ENCODE data around the gene AKNAD1. TPM values are rescaled to one million over a fixed set of nuclear protein-coding genes. Genes with fewer than 3 reads are reported as not detected.

The AKNAD1 gene
- total RNA-seq, 1 donor from 2014 or later = not detected

DNA sequence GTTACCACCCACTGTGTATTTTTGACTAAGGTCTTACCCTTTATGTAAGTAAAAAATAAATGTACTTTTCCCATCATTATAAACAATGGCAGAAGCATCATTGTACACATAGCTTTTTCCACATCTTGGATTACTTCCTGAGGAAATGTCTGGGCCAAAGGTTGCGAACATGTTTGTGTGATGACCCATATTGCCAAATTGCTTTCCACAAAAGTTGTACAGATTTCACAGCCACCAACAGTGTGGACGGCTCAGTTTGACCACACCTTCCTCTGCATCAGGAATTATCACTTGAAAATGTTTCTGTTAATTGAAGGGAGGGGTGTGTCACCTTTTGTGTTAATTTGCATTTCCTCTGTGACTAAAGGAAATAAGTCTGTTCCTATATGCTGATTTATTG lies 25.7 kb downstream of the AKNAD1 start:
- no peak for DNase-seq (ENCODE audit: low spot score)

GRCh38 chr1:108830119-108831008 lies 26.5 kb downstream of the AKNAD1 start:
- DNase-seq (ENCODE audit: low spot score) = peak; percentile 79

- DNase-seq (ENCODE audit: low spot score) = no peak
These were observed 27.4 kb downstream of the AKNAD1 start for GRCh38 chr1:108829498-108829916.

- DNase-seq (ENCODE audit: low spot score) = peak; percentile 81
These were observed 28.6 kb downstream of the AKNAD1 start for GRCh38 chr1:108828074-108828961.

- no peak for DNase-seq (ENCODE audit: low spot score)
These were observed 30.7 kb downstream of the AKNAD1 start for GRCh38 chr1:108826081-108826635.

GRCh38 chr1:108824051-108824450 lies 32.8 kb downstream of the AKNAD1 start:
- no peak for DNase-seq (ENCODE audit: low spot score)

DNA sequence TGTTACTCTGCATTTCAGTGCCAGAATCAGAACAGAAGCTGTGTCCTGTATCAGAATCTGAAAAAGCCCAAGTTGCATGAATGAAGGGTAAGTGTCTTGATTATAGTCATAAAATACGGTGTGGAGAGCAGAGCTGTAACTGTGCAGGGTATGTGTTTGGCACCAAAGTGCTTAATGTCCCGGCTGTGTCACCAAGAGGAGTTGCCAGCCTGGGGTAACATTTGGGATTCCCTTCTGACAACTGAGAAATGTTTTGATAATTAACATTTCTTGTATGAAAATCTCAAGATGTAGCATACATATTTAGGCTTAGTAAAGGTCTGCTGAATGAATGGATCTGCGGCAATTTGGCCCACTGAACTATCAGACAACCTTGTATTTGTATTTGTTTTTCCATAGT lies 33.3 kb downstream of the AKNAD1 start:
- DNase-seq (ENCODE audit: low spot score) = no peak

GRCh38 chr1:108819878-108820277 lies 37.0 kb downstream of the AKNAD1 start:
- DNase-seq (ENCODE audit: low spot score) = no peak

- DNase-seq (ENCODE audit: low spot score) = no peak
These were observed 39.1 kb downstream of the AKNAD1 start for GRCh38 chr1:108817811-108818210.

- no peak for DNase-seq (ENCODE audit: low spot score)
These were observed 39.9 kb downstream of the AKNAD1 start for GRCh38 chr1:108817016-108817415.

- peak; percentile 72 for DNase-seq (ENCODE audit: low spot score)
These were observed 40.6 kb downstream of the AKNAD1 start for GRCh38 chr1:108816049-108816893.

DNA sequence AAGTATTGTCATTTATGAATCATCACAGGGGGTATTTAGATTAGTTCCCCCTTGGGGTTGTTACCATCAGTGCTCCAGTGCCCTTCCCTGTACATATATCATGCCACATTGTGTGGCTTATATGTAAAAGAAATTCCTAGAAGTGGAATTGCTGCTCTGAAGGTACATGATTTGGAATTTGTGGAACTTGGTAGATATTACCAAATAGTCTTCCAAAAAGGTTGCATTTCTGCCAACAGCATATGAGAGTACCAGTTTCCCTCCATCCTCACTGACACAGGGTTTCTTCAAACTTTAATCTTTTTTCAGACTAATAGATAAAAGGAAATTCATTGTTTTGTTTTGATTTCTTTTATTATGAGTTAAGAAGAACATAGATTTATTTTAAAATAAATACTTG lies 41.3 kb downstream of the AKNAD1 start:
- no peak for DNase-seq (ENCODE audit: low spot score)

GRCh38 chr1:108814343-108815125 lies 42.4 kb downstream of the AKNAD1 start:
- DNase-seq (ENCODE audit: low spot score) = no peak

- DNase-seq (ENCODE audit: low spot score) = no peak
These were observed 43.6 kb downstream of the AKNAD1 start for GRCh38 chr1:108813326-108813725.

DNA sequence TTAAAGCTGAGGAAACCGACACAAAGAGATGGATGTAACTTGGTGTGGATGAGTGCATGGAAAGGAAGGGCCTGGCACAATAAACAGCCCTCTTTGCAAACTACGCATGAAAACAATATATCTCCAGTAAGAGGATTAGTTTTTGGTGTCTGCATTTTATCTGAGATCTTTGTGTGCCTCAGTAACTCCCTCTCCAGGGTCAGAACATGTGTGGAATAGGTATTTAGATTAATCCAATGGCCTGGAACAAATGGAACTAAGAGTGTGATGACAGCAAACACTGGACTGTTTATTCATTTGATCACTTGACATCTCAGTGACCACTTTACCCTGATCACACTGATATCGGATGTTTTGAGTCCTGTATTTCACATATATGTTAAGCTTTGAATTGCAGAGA lies 45.3 kb downstream of the AKNAD1 start:
- DNase-seq (ENCODE audit: low spot score) = no peak

GRCh38 chr1:108808438-108808837 lies 48.5 kb downstream of the AKNAD1 start:
- DNase-seq (ENCODE audit: low spot score) = no peak

GRCh38 chr1:108803548-108803947 lies 53.3 kb downstream of the AKNAD1 start:
- DNase-seq (ENCODE audit: low spot score) = no peak

GRCh38 chr1:108801101-108801500 lies 55.8 kb downstream of the AKNAD1 start:
- no peak for DNase-seq (ENCODE audit: low spot score)

DNA sequence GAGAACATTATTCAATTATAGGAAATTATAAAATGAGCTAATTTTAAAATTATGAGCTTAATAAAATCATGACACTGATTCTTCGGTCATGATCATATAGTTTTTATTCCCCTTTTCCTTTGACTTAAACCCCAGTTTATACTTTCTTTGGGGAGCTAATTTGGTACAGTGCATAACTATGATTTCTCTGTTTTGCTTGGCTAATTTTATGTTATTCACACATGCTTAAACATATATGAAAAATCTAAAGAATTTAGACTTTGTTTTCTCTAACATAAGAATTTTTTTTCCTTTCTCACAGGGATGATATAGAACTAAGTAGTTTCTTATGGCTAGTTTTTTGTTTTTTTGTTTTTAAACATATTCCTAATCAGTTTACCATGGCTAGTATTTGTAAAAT lies 57.9 kb downstream of the AKNAD1 start:
- DNase-seq (ENCODE audit: low spot score) = no peak

GRCh38 chr1:108792420-108792819 lies 64.5 kb downstream of the AKNAD1 start:
- no peak for DNase-seq (ENCODE audit: low spot score)

DNA sequence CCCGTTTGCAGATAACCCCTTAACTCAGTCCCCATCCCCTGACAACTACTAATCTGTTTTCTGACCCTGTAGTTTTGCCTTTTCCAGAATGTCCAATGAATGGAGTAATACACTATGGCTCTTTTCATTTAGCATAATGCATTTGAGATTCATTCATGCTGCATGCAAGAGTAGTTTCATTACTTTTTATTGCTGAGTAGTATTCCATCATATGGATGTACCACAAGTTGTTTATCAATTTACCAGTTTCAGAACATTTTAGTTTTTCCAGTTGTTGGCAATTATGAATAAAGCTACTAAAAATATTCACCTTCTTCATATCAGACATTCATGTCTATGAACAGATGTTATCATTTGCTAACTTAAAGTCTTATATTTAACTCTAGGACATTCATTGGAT lies 65.1 kb downstream of the AKNAD1 start:
- DNase-seq (ENCODE audit: low spot score) = no peak
